HG03159 (cell line): ENCODE data around the gene CERS4.
"Not testable (repeated sequence)": the region's sequence is repeated elsewhere in the genome, so short reads cannot be mapped to it uniquely, and the experiment has no call there.

Experiments
- ATAC-seq: cut with Tn5 transposase; IDR thresholded peaks from one replicate; pipeline ENCODE4 v1.9.1; 2021; ENCODE audit warnings: mild to moderate bottlenecking, moderate library complexity; ENCODE audit not compliant: unreplicated experiment

CERS4 gene

GRCh38 chr19:8241646-8242045 lies 32.5 kb downstream of the CERS4 start:
- ATAC-seq, result no peak

GRCh38 chr19:8242211-8242821 lies 33.1 kb downstream of the CERS4 start:
- ATAC-seq, result no peak

GRCh38 chr19:8243146-8243545 lies 34.0 kb downstream of the CERS4 start:
- ATAC-seq, result no peak

- no peak for ATAC-seq
These were observed 35.3 kb downstream of the CERS4 start for GRCh38 chr19:8244442-8244841.

- no peak for ATAC-seq
These were observed 37.0 kb downstream of the CERS4 start for GRCh38 chr19:8245869-8246835.

- not testable (repeated sequence) for ATAC-seq
These were observed 38.1 kb downstream of the CERS4 start for GRCh38 chr19:8247129-8247890.

GRCh38 chr19:8248348-8249328 lies 39.5 kb downstream of the CERS4 start:
- ATAC-seq, result no peak

- no peak for ATAC-seq
These were observed 41.4 kb downstream of the CERS4 start for GRCh38 chr19:8250596-8250995.

- ATAC-seq, result no peak
These were observed 41.9 kb downstream of the CERS4 start for GRCh38 chr19:8251025-8251472.

GRCh38 chr19:8252922-8253589 lies 43.9 kb downstream of the CERS4 start:
- ATAC-seq, result no peak

- ATAC-seq, result no peak
These were observed 44.5 kb downstream of the CERS4 start for GRCh38 chr19:8253678-8254077.

- no peak for ATAC-seq
These were observed 45.3 kb downstream of the CERS4 start for GRCh38 chr19:8254286-8255001.

- ATAC-seq, result no peak
These were observed 46.4 kb downstream of the CERS4 start for GRCh38 chr19:8255426-8256125.

- ATAC-seq, result no peak
These were observed 47.3 kb downstream of the CERS4 start for GRCh38 chr19:8256276-8257051.

GRCh38 chr19:8257052-8257443 lies 47.9 kb downstream of the CERS4 start:
- ATAC-seq, result no peak

- ATAC-seq, result no peak
These were observed 50.2 kb downstream of the CERS4 start for GRCh38 chr19:8259142-8259921.

- no peak for ATAC-seq
These were observed 50.7 kb downstream of the CERS4 start for GRCh38 chr19:8259922-8260247.
